ENCODE data around the gene COL3A1. TPM values are rescaled to one million over a fixed set of nuclear protein-coding genes. Genes with fewer than 3 reads are reported as not detected.

The COL3A1 gene
- total RNA-seq, 1 experiment from 2014 or later = 106 TPM

- no peak for DNase-seq
- peaks cover 16% of the 10 kb centered on the region for H3K36me3 ChIP-seq
These were observed 26.0 kb downstream of the COL3A1 start for GRCh38 chr2:189000221-189000620.

DNA sequence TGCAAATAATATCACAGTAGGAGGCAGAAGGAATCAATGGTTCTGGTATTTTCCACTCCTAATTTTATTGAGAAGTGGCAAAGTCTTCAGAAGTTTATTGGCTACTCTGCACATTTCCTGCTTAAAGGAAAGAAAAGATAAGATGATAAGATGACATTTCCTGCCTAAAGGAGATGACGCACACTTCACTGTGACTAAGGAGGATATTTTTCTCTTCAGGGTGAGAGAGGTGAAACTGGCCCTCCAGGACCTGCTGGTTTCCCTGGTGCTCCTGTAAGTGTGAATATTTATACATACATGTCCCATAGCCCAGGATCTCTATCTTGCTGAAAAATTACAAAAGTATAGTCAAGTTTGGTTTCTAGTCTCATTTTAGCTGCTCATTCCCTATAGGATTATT is 27.9 kb downstream of the COL3A1 start:
- Histone ChIP-seq H3K4me3 (no peak overlapping the region), H3K9me3 (no peaks in the 10 kb centered on the region), H3K27me3 (no peaks in the 10 kb centered on the region), H3K36me3 (peaks cover 28% of the 10 kb centered on the region)
- no peak for DNase-seq

More at GRCh38 chr2:189000221-189000620, 26.0 kb downstream of the COL3A1 start:
- Histone ChIP-seq H3K9me3 (no peaks in the 10 kb centered on the region), H3K4me3 (no peak overlapping the region), H3K27me3 (no peaks in the 10 kb centered on the region)

- DNase-seq = no peak
- H3K27me3 ChIP-seq = no peaks in the 10 kb centered on the region
- H3K9me3 ChIP-seq = no peaks in the 10 kb centered on the region; the same call in 1 of the 2 replicates
- H3K36me3 ChIP-seq = peaks cover 31% of the 10 kb centered on the region
- H3K4me3 ChIP-seq = no peak overlapping the region
These were observed 34.5 kb downstream of the COL3A1 start for GRCh38 chr2:189008555-189009262.

GRCh38 chr2:189010536-189010935 is 36.4 kb downstream of the COL3A1 start:
- H3K27me3 ChIP-seq = no peaks in the 10 kb centered on the region
- H3K36me3 ChIP-seq = peaks cover 27% of the 10 kb centered on the region
- no peak for DNase-seq
- no peak overlapping the region for H3K4me3 ChIP-seq
- H3K9me3 ChIP-seq = no peaks in the 10 kb centered on the region; the same call in 1 of the 2 replicates

- peaks cover 18% of the 10 kb centered on the region for H3K36me3 ChIP-seq
- no peak overlapping the region for H3K4me3 ChIP-seq
- no peak for DNase-seq
- H3K27me3 ChIP-seq = no peaks in the 10 kb centered on the region
- H3K9me3 ChIP-seq = no peaks in the 10 kb centered on the region; the same call in 1 of the 2 replicates
These were observed 38.2 kb downstream of the COL3A1 start for GRCh38 chr2:189012351-189012750.

DNA sequence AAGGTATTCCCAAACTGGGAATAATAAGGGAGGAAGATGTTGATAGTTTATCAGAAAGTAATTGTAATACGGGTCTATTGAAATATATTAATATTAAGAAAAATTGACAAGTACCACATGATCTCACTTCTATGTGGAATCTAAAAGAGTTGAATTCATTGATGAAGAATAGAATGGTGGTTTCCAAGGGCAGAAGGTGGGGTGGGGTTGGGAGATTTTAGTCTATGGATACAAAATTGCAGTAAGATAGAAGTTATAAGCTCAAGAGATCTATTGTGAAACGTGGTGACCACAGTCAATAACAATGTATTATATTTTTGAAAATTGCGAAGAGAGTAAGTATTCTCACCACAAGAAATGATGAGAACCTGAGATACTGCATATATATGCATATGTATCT is 38.9 kb downstream of the COL3A1 start:
- Histone ChIP-seq H3K4me3 (no peak overlapping the region), H3K9me3 (no peaks in the 10 kb centered on the region; the same call in 1 of the 2 replicates), H3K27me3 (no peaks in the 10 kb centered on the region), H3K36me3 (peaks cover 15% of the 10 kb centered on the region)
- DNase-seq = no peak

DNA sequence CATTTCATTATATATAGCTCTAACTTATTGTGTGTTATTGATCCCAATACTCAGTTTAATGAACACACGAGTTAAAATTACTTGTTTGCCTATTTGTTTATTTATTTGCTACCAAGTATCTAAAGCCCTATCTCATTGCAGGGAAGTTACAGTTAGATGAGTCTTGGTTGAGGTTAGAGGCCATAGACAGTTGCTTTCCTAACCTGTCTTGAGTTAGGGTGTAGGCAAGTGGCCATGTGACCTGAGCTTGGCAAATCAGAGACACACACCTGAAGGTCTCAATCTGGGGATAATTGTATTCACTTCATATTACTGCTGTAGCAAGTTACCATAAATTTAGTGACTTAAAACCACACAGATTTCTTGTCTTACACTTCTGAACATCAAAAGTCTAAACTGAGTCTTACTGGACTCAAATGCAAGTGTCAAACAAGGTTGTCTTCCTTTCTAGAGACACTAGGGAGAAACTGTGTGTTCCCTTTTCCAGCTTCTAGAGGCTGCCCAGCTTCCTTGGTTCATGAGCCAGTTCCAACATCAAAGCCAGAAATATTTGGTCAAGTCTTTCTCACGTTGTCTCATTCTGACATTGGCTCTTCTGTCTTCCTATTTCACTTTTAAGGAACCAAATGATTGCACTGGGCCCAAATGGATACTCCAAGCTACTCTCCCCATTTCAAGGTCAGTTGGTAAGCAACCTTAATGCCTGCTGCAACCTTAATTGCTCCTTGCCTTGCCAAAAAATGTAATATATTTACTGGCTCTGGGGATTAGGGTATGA is 39.7 kb downstream of the COL3A1 start:
- no peak overlapping the region for H3K4me3 ChIP-seq
- H3K36me3 ChIP-seq = peaks cover 10% of the 10 kb centered on the region
- no peak for DNase-seq
- no peaks in the 10 kb centered on the region for H3K27me3 ChIP-seq
- H3K9me3 ChIP-seq = no peaks in the 10 kb centered on the region

DNA sequence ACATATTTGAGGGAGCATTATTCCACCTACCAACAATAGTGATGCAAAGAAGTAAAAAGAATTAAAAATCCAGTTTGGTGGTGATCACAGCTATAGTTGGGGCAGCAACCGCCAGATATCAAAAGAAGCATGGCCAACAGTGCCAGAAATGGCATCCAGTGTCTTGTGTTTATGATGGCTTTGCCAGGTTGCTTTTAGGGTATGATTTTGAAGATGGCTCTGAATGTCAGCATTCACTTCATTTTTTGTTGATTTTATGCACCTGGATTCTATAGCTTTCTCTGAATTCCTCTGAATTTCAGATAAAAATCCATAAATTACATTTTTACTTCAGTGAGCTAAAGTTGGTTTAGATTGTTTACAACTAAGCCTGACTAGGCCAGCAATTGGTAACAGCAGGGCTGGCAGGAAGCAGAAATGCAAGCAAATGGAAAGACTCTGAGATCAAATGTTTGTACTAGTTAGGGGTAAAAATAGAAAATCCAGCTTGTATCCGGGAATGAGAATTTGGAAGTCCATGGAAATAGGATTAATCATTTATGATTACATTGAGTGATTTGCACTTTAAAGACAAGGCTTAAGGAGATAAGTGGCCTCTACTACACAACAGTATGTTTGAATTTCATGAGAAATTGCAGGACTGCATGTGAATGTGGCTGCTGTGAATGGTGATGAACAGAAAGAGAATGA is 40.4 kb downstream of the COL3A1 start:
- Histone ChIP-seq H3K4me3 (no peak overlapping the region), H3K9me3 (no peaks in the 10 kb centered on the region), H3K27me3 (no peaks in the 10 kb centered on the region), H3K36me3 (peaks cover 10% of the 10 kb centered on the region)
- DNase-seq = peak; percentile 41

- no peak for DNase-seq
- Histone ChIP-seq H3K4me3 (no peak overlapping the region), H3K9me3 (no peaks in the 10 kb centered on the region), H3K27me3 (no peaks in the 10 kb centered on the region), H3K36me3 (peaks cover 4% of the 10 kb centered on the region)
These were observed 41.2 kb downstream of the COL3A1 start for GRCh38 chr2:189015359-189015758.

- no peak for DNase-seq
- H3K4me3 ChIP-seq = no peak overlapping the region
- H3K27me3 ChIP-seq = no peaks in the 10 kb centered on the region
- peaks cover 4% of the 10 kb centered on the region for H3K36me3 ChIP-seq
- no peaks in the 10 kb centered on the region for H3K9me3 ChIP-seq
These were observed 42.2 kb downstream of the COL3A1 start for GRCh38 chr2:189016311-189016861.

DNA sequence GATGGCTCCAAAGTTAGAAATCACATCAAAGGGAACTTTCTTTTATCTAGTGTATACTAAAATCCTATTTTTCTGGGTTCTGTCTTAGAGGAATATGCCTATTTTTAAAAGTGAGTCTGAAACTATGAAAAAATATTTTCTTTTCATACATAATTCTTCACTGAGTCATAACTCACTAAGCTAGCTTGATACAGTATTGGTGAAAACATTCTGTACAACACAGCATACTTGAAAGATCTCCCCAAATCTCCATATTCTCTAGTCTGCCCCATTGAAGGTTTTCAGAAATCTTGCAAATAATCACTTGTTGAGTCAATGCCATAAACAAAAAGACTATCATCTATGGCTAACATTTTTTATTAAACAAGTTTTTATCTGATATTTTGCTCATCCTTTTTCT is 44.5 kb downstream of the COL3A1 start:
- no peaks in the 10 kb centered on the region for H3K27me3 ChIP-seq
- H3K9me3 ChIP-seq = no peaks in the 10 kb centered on the region
- H3K36me3 ChIP-seq = peaks cover 3% of the 10 kb centered on the region
- no peak overlapping the region for H3K4me3 ChIP-seq
- DNase-seq = no peak

DNA sequence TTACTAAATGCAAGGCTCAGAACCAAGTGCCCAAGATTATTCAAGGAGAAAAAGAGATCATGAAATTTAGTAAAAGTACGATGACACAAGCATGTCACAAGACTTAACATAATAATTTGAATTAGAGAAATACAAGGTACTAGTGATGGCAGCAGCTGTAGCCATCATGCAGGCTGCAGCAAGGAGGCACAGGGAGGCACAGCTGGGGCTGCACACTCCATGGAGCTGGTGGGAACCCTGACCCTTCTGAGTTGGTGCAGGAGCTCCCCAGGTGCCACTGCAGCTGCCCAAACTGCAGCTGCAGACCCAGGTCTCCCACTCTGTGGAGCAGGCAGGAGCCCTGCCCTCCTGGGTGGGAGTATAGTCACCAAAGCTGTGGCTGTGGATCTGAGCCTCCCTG is 46.0 kb downstream of the COL3A1 start:
- DNase-seq = no peak
- H3K4me3 ChIP-seq = no peak overlapping the region
- H3K9me3 ChIP-seq = no peaks in the 10 kb centered on the region
- H3K27me3 ChIP-seq = no peaks in the 10 kb centered on the region
- H3K36me3 ChIP-seq = peaks cover 8% of the 10 kb centered on the region

GRCh38 chr2:189022053-189022481 is 47.9 kb downstream of the COL3A1 start:
- Histone ChIP-seq H3K4me3 (no peak overlapping the region), H3K36me3 (peaks cover 16% of the 10 kb centered on the region), H3K27me3 (no peaks in the 10 kb centered on the region), H3K9me3 (no peaks in the 10 kb centered on the region)
- DNase-seq = no peak

DNA sequence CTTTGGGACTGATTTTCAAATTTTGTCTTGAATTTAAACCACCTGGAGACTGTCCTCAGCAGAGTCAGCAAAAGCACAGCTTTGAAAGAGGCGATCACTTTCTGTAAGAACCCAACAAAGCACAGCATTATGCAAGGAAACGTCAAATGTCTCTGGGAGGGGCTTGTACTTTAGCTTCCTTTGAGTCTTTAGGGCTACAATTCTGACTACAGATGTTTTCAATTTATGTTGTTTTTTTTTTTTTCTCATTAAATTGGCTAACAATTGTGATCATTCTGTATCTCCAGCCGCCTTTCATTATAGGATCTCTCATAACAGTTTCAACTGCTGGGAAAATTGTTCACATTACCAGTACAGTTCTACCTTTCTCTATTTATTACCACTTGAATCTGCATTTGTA is 48.3 kb downstream of the COL3A1 start:
- H3K4me3 ChIP-seq = no peak overlapping the region
- DNase-seq = no peak
- H3K36me3 ChIP-seq = peaks cover 16% of the 10 kb centered on the region
- no peaks in the 10 kb centered on the region for H3K9me3 ChIP-seq
- H3K27me3 ChIP-seq = no peaks in the 10 kb centered on the region

GRCh38 chr2:189024901-189025618 is 50.9 kb downstream of the COL3A1 start:
- H3K4me3 ChIP-seq = no peak overlapping the region
- no peaks in the 10 kb centered on the region for H3K27me3 ChIP-seq
- no peak for DNase-seq
- peaks cover 16% of the 10 kb centered on the region for H3K36me3 ChIP-seq
- no peaks in the 10 kb centered on the region for H3K9me3 ChIP-seq

GRCh38 chr2:189037518-189037917 is 63.3 kb downstream of the COL3A1 start:
- no peaks in the 10 kb centered on the region for H3K27me3 ChIP-seq
- no peak for DNase-seq
- H3K36me3 ChIP-seq = peaks cover 96% of the 10 kb centered on the region
- H3K9me3 ChIP-seq = no peaks in the 10 kb centered on the region
- H3K4me3 ChIP-seq = no peak overlapping the region

Measured in MG63 (cell line).